Heart right ventricle (tissue), 16 donors: ENCODE data around the gene PRKN. TPM values are rescaled to one million over a fixed set of nuclear protein-coding genes. Genes with fewer than 3 reads are reported as not detected.

Experiments
- ATAC-seq, 8 donors: fragments of 200-7000 bp; cut with Tn5 transposase; one replicate each; pipeline ENCODE4 v1.9.1; 2020; ENCODE audit warnings: mild to moderate bottlenecking in 8 of 8, moderate library complexity in 8 of 8, moderate number of reproducible peaks in 1 of 8
- DNase-seq, 2 donors: peaks; one replicate each; pipeline ENCODE4 v3.0.0-alpha.2; 2020
- H3K27ac ChIP-seq, 10 donors: fragments of 200-600 bp; sonication (generic) in 2 of 10; one replicate each; pipeline versions ENCODE4 v1.5.0 to v1.8.0; 2020 to 2022; ENCODE audit warnings: mild to moderate bottlenecking in 3 of 10
- H3K27me3 ChIP-seq, 7 donors: fragments of 200-600 bp; one replicate each; pipeline ENCODE4 v1.8.0; 2021 to 2022; ENCODE audit warnings: mild to moderate bottlenecking in 2 of 7
- H3K36me3 ChIP-seq, 9 donors: fragments of 200-600 bp; sonication (generic) in 1 of 9; one replicate each; pipeline versions ENCODE4 v1.5.0 to v1.8.0; 2020 to 2022; ENCODE audit warnings: mild to moderate bottlenecking in 2 of 9
- H3K4me1 ChIP-seq, 9 donors: fragments of 200-600 bp; sonication (generic) in 1 of 9; one replicate each; pipeline versions ENCODE4 v1.5.0 to v1.8.0; 2020 to 2022; ENCODE audit warnings: mild to moderate bottlenecking in 4 of 9
- H3K4me3 ChIP-seq, 10 donors: fragments of 200-600 bp; sonication (generic) in 2 of 10; one replicate each; pipeline versions ENCODE4 v1.5.0 to v1.8.0; 2020 to 2022; ENCODE audit warnings: mild to moderate bottlenecking in 7 of 10, moderate library complexity in 2 of 10
- H3K9me3 ChIP-seq, 11 donors: fragments of 200-600 bp in 10 of 11; sonication (generic) in 2 of 11; one replicate each; pipeline versions ENCODE4 v1.5.0 to v1.8.0; 2013 to 2022; ENCODE audit warnings: mild to moderate bottlenecking in 2 of 11, control low read depth in 1 of 11, moderate library complexity in 1 of 11
- WGBS, 2 donors: extraction: QIAGEN DNeasy Blood & Tissue Kit; methylation state at CpG; one replicate each; pipeline ENCODE4 v1.1.7; 2013; ENCODE audit warnings: inconsistent platforms in 1 of 2; 5-methylcytosine and 5-hydroxymethylcytosine counted together
- intact Hi-C, 10 donors: fragments of 100-400 bp; cut with DNase I; formaldehyde crosslinking; loops; one replicate each; pipeline versions ENCODE4 v1.11.1 to v1.14.2; 2022
- polyA plus RNA-seq, 2 donors: library from polyadenylated mRNA; stranded (reverse); fragments of 200-250 nt; gene quantifications; one replicate each; pipeline ENCODE4 v1.2.3, GENCODE V29; 2013
- total RNA-seq, 10 donors: library from RNA; stranded (reverse); fragmentation: NEBNext Ultra II Directional in 3 of 10; extraction: Animal tissue kit (Norgen Biotek cat#: 25700) in 3 of 10; gene quantifications; one replicate each; pipeline versions ENCODE4 v1.2.1 to v1.2.4, GENCODE V29; 2021 to 2023
- TF ChIP-seq, protein P1 (sequence below), 9 donors: fragments of 200-600 bp; sonication (generic) in 2 of 9; IDR thresholded peaks; one replicate each; pipeline versions ENCODE4 v1.5.0 to v1.8.0; 2021 to 2022; ENCODE audit warnings: antibody characterized with exemption in 9 of 9, mild to moderate bottlenecking in 5 of 9, moderate library complexity in 1 of 9
- donor health status: Arrhythmogenic right ventricular cardiomyopathy.
- donor health status: ischemic (EF 13 %, LVEDD 7.1; RV severe dilation, severe dysfunction).
- donor health status: healthy with polysubstance abuse.
- donor health status: DM: no; HTN: yes; CAD: no.
- donor health status: DM: no; HTN: no; CAD: no.
- donor health status: ischemic (EF 25% LVEDD 6.9; RV normal size, moderate dysfunction).
- donor health status: ischemic (EF 25% LVEDD 5.7; RV mildly dilated, moderate dysfunction).
- donor health status: healthy.
- donor health status: DM: yes; HTN: yes; CAD: no.
- donor health status: Ischemic cardiomyopathy.
- donor health status: ischemic (EF 35%, LVEDD 5.7; RV mildly dilated, moderate dysfunction).
- donor health status: nonischemic (EF 11% LVEDD 7.7; RV severe dilation, severe dysfunction).
- donor health status: DM: yes; HTN: yes; CAD: no.
- donor health status: PGD.
- donor health status: ischemic (EF 29% LVEDD 5.4; RV normal size, mild dysfunction).
- donor health status: nonischemic (EF 23%, LVEDD 6.1; RV moderate dilation, normal function).

PRKN gene
- total and polyA plus RNA-seq, 12 donors = 2.3 to 27.7 (median 26.3) TPM

DNA sequence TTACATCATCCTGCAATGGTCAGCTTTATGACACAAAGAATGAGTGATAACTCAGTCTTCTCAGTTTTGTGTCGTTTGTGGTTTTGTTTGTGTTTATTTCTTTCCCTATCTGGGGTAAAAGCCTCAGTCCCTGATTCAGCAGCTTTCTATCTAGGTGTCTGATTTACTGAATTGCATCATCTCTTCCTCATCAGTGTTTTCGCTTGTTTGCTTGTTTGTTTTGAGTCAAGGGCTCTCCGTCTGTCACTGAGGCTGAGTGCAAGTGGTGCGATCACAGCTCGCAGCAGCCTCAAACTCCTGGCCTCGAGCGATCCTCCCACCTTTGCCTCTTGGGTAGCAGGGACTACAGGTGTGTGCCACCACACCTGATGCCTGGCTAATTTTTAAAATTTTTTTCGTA, 548.9 kb downstream of the PRKN start:
- ATAC-seq (no peak), DNase-seq (no peak)
- Histone ChIP-seq H3K9me3 (no peaks in the 10 kb centered on the region), H3K4me1 (peaks cover 0 to 29% (median 15%) of the 10 kb centered on the region in 9 donors), H3K36me3 (no peaks in the 10 kb centered on the region), H3K27me3 (no peaks in the 10 kb centered on the region), H3K4me3 (no peak overlapping the region), H3K27ac (peak overlapping the region in 7 of 10 donors; percentile 25 to 84 (median 70))
- TF ChIP-seq, protein P1, sequence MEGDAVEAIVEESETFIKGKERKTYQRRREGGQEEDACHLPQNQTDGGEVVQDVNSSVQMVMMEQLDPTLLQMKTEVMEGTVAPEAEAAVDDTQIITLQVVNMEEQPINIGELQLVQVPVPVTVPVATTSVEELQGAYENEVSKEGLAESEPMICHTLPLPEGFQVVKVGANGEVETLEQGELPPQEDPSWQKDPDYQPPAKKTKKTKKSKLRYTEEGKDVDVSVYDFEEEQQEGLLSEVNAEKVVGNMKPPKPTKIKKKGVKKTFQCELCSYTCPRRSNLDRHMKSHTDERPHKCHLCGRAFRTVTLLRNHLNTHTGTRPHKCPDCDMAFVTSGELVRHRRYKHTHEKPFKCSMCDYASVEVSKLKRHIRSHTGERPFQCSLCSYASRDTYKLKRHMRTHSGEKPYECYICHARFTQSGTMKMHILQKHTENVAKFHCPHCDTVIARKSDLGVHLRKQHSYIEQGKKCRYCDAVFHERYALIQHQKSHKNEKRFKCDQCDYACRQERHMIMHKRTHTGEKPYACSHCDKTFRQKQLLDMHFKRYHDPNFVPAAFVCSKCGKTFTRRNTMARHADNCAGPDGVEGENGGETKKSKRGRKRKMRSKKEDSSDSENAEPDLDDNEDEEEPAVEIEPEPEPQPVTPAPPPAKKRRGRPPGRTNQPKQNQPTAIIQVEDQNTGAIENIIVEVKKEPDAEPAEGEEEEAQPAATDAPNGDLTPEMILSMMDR (IDR thresholded peaks at IDR 0.05) = no peak
- intact Hi-C loops = loop anchor here in 4 of 10 donors (5.0 to 10.0 kb wide), 4 partner anchors 546 to 556 kb away; partner anchors contain the start of genes PACRG (in 2 of the 4) and PRKN (in 2 of the 4)
- 96 to 97% methylated on average over 8 of the region's 8 CpGs for WGBS, 2 donors

DNA sequence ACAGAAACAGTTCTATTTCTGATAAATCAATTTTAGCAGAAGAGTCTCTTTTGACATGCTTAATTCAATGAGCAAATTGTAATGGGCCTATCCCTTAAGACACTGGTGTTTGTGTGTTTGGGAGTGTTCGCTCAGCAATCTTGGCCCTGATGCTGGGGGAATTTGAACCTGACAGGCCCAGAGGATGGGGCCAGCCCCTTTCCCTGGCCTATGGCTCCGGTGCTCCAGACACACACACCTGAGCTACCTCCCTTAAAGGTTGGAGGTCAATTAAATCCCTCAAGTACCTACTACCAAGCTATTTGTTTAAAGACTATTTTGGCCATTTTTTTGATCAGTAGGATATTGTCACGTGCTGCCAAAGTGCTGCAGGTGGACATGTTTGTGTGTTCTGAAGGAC, 549.3 kb downstream of the PRKN start:
- intact Hi-C loops = loop anchor here in 4 of 10 donors (5.0 to 10.0 kb wide), 4 partner anchors 547 to 557 kb away; partner anchors contain the start of genes PACRG (in 2 of the 4) and PRKN (in 2 of the 4)
- no peak overlapping the region for H3K4me3 ChIP-seq
- DNase-seq = no peak
- H3K27ac ChIP-seq = peak overlapping the region; percentile 24 to 84 (median 62)
- peak in 2 of 8 donors; percentile 15 to 61 for ATAC-seq
- no peaks in the 10 kb centered on the region for H3K27me3 ChIP-seq
- H3K36me3 ChIP-seq = no peaks in the 10 kb centered on the region
- peaks cover 0 to 29% (median 15%) of the 10 kb centered on the region in 9 donors for H3K4me1 ChIP-seq
- 91 to 92% methylated on average over 3 of the region's 3 CpGs for WGBS, 2 donors
- TF ChIP-seq, protein P1 (IDR thresholded peaks at IDR 0.05) = no peak
- H3K9me3 ChIP-seq = no peaks in the 10 kb centered on the region

DNA sequence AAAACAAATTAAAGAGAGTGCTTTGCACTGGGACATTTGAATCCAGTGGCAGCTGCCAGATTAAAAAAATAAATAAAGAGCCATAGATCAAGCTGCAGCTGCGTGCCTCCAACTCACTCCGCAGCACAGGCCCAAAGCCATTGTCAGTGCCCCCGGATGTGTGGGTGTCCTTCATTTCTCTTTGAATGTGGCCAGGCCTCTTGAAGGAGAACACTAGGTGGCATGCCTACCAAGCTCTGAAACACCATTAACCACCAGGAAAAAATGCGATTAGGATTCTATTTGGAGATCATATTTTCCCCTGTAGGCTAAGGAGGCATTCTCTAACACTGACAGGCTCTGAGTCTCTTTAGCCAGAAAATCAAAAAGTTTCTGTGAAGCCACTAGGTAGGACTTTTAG, 549.8 kb downstream of the PRKN start:
- 15 to 35% methylated on average over 4 of the region's 4 CpGs for WGBS, 2 donors
- no peak overlapping the region for H3K4me3 ChIP-seq
- intact Hi-C loops = loop anchor here in 4 of 10 donors (5.0 to 10.0 kb wide), 4 partner anchors 547 to 557 kb away; partner anchors contain the start of genes PACRG (in 2 of the 4) and PRKN (in 2 of the 4)
- H3K36me3 ChIP-seq = no peaks in the 10 kb centered on the region
- no peaks in the 10 kb centered on the region for H3K27me3 ChIP-seq
- peaks cover 0 to 29% (median 15%) of the 10 kb centered on the region in 9 donors for H3K4me1 ChIP-seq
- H3K27ac ChIP-seq = peak overlapping the region in 9 of 10 donors; percentile 24 to 84 (median 64)
- no peaks in the 10 kb centered on the region for H3K9me3 ChIP-seq
- ATAC-seq (peak; percentile 78 to 93 (median 84)), DNase-seq (peak in 1 of 2 donors; percentile 47)
- TF ChIP-seq, protein P1 (IDR thresholded peaks at IDR 0.05) = peak; percentile 10 to 71 (median 37)

DNA sequence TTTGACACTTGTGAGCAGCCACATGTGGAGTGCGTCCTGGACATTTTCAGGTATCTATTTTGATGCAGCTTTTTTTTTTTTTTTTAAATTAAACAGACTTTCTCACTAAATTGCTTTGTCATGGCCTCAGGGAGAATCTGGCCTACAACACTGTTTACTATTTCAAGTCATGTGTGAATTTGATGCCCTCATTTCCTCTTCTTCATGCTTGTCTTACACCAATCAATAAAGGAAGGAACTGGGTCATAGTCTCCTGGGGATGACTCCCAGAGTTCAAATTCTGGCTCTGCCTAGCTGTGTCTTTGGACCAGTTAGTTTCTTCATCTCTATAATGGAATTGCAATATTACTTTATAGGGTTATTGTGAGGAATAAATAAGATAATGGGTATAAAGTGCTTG, 554.1 kb downstream of the PRKN start:
- Histone ChIP-seq H3K27ac (no peak overlapping the region), H3K9me3 (no peaks in the 10 kb centered on the region), H3K27me3 (no peaks in the 10 kb centered on the region), H3K4me1 (peaks cover 0 to 17% (median 6%) of the 10 kb centered on the region in 9 donors), H3K36me3 (no peaks in the 10 kb centered on the region), H3K4me3 (no peak overlapping the region)
- WGBS, 2 donors = 90 to 98% methylated on average over 1 of the region's 1 CpG
- DNase-seq = no peak
- TF ChIP-seq, protein P1 (IDR thresholded peaks at IDR 0.05) = no peak
- no peak for ATAC-seq
- intact Hi-C loops = loop anchor here in 2 of 10 donors (10.0 kb wide), 2 partner anchors 551 to 561 kb away; partner anchors contain the start of genes PACRG (in 1 of the 2) and PRKN (in 1 of the 2)
